Central memory CD8-positive, alpha-beta T cell (primary cell): Measurements from ENCODE around the gene THAP12.

Experiments
- ATAC-seq: fragments of 150-1000 bp; cut with Tn5 transposase; replicated peaks from 2 replicates; pipeline ENCODE4 v1.10.0; 2022; ENCODE audit warnings: mild to moderate bottlenecking, moderate FRiP score, moderate number of reproducible peaks; ENCODE audit not compliant: poor library complexity, severe bottlenecking; ENCODE audit errors: extremely low read depth
- DNase-seq, 2 donors: peaks; one replicate each; pipeline ENCODE4 v3.0.0; 2021; ENCODE audit warnings: low spot score in 2 of 2
- H3K27ac Mint-ChIP-seq: one replicate; pipeline ENCODE4 v1.8.0; 2022; ENCODE audit warnings: low read depth, mild to moderate bottlenecking, moderate library complexity, mixed read lengths
- H3K27me3 Mint-ChIP-seq: one replicate; pipeline ENCODE4 v1.8.0; 2022; ENCODE audit warnings: mixed read lengths
- H3K36me3 Mint-ChIP-seq: one replicate; pipeline ENCODE4 v1.8.0; 2022; ENCODE audit warnings: mild to moderate bottlenecking, moderate library complexity, mixed read lengths; ENCODE audit not compliant: insufficient read depth
- H3K4me1 Mint-ChIP-seq: one replicate; pipeline ENCODE4 v1.8.0; 2022; ENCODE audit warnings: mixed read lengths
- H3K4me3 Mint-ChIP-seq: one replicate; pipeline ENCODE4 v1.8.0; 2022; ENCODE audit warnings: mild to moderate bottlenecking, moderate library complexity, mixed read lengths
- H3K9me3 Mint-ChIP-seq: one replicate; pipeline ENCODE4 v1.8.0; 2022; ENCODE audit warnings: mixed read lengths

THAP12 gene

DNA sequence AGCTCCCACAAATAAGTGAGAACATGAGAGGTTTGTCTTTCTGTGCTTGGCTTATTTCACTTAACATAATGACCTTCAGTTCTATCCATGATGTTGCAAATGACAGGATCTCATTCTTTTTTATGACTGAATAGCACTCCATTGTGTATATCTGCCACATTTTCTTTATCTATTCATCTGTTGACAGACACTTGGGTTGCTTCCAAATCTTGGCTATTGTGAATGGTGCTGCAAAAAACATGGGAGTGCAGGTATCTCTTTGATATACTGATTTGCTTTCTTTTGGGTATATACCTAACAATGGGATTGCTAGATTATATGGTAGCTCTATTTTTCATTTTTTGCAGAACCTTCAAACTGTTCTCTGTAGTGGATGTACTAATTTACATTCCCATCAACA lies 13.5 kb upstream of the THAP12 start:
- ATAC-seq, result no peak
- Mint-ChIP-seq H3K27ac (no peak overlapping the region), H3K4me3 (no peak overlapping the region)

GRCh38 chr11:76392870-76393269 lies 11.9 kb upstream of the THAP12 start:
- no peak for ATAC-seq
- H3K27ac Mint-ChIP-seq, result no peak overlapping the region
- no peaks in the 10 kb centered on the region for H3K4me1 Mint-ChIP-seq

More for the DNA sequence above, 13.5 kb upstream of the THAP12 start:
- DNase-seq, result no peak
- no peaks in the 10 kb centered on the region for H3K9me3 Mint-ChIP-seq
- H3K36me3 Mint-ChIP-seq, result no peaks in the 10 kb centered on the region
- no peaks in the 10 kb centered on the region for H3K27me3 Mint-ChIP-seq
- H3K4me1 Mint-ChIP-seq, result no peaks in the 10 kb centered on the region

GRCh38 chr11:76391811-76392475 lies 11.0 kb upstream of the THAP12 start:
- no peak for ATAC-seq
- H3K4me3 Mint-ChIP-seq, result no peak overlapping the region
- no peak for DNase-seq
- no peaks in the 10 kb centered on the region for H3K4me1 Mint-ChIP-seq
- no peaks in the 10 kb centered on the region for H3K36me3 Mint-ChIP-seq
- H3K9me3 Mint-ChIP-seq, result no peaks in the 10 kb centered on the region
- no peaks in the 10 kb centered on the region for H3K27me3 Mint-ChIP-seq
- no peak overlapping the region for H3K27ac Mint-ChIP-seq

More at GRCh38 chr11:76392870-76393269, 11.9 kb upstream of the THAP12 start:
- H3K9me3 Mint-ChIP-seq, result no peaks in the 10 kb centered on the region
- no peaks in the 10 kb centered on the region for H3K36me3 Mint-ChIP-seq
- no peak for DNase-seq
- no peaks in the 10 kb centered on the region for H3K27me3 Mint-ChIP-seq
- H3K4me3 Mint-ChIP-seq, result no peak overlapping the region

DNA sequence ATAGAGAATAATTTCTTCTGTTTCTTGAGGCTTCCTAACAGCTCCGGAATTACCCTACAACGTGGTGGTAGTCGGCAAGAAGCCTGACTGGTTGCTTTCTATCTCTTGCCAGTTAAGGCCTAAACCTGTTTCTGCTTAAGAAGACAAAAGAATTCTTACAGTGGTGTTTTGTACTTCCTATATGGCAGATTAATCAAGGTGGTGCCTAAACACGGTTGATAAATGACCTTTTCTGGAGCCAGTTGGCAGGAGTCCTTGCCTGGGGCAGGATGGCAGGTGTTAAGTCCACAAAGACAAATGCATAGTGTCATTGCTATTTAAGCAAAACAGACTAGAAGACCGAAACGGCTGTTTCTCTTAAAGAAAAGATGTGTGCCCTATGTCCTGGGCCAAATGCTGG lies 10.1 kb upstream of the THAP12 start:
- Mint-ChIP-seq H3K4me3 (no peak overlapping the region), H3K27me3 (no peaks in the 10 kb centered on the region), H3K36me3 (no peaks in the 10 kb centered on the region), H3K27ac (no peak overlapping the region), H3K4me1 (no peaks in the 10 kb centered on the region), H3K9me3 (no peaks in the 10 kb centered on the region)
- no peak for ATAC-seq
- no peak for DNase-seq

DNA sequence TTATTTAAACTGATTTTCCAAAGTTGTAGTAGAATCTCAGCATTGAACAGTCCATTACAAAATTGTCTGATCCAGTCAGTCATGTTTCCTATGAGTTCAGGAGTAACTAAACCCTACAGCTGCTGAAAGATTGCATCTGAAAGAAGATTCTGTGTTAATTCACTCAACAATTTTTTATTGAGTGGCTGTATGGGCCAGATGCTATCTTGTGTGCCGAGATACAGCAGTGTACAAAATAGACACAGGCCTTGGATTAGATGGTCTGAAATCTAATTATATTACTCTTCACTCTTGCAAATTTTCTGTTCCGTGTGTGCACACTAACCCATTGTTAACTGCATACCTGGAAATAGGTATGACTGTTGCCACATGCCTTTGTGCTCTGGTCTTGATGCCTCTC lies 7.5 kb upstream of the THAP12 start:
- Mint-ChIP-seq H3K4me3 (no peak overlapping the region), H3K27me3 (no peaks in the 10 kb centered on the region), H3K4me1 (peaks cover 5% of the 10 kb centered on the region), H3K27ac (no peak overlapping the region), H3K36me3 (no peaks in the 10 kb centered on the region), H3K9me3 (no peaks in the 10 kb centered on the region)
- no peak for DNase-seq
- no peak for ATAC-seq

DNA sequence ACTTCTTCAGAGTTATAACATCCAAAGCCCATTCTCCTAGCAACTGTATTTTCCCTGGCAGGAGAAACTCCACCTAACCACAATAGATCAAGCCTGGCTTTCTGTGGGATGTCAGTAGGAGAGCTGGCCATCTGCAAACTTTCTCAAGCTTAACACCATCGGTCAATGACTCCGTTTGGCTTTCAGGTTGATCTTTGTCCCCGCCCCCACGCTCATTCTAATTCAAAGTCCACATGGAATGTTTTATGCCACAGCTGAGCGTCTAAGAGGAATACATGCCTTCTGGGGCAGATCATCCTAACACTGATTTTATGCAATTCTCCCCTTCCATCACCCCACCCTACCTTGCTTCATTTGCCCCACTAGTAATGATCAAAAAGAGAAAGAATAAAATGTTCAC lies 5.0 kb upstream of the THAP12 start:
- H3K27ac Mint-ChIP-seq, result no peak overlapping the region
- no peak for DNase-seq

GRCh38 chr11:76382209-76382608 lies 1.3 kb upstream of the THAP12 start:
- ATAC-seq, result no peak
- Mint-ChIP-seq H3K4me1 (peaks cover 51% of the 10 kb centered on the region), H3K36me3 (peaks cover 11% of the 10 kb centered on the region), H3K27ac (no peak overlapping the region), H3K4me3 (peak overlapping the region; percentile 90), H3K9me3 (no peaks in the 10 kb centered on the region), H3K27me3 (no peaks in the 10 kb centered on the region)
- no peak for DNase-seq

More for the DNA sequence above, 5.0 kb upstream of the THAP12 start:
- peaks cover 26% of the 10 kb centered on the region for H3K4me1 Mint-ChIP-seq
- ATAC-seq, result no peak
- no peak overlapping the region for H3K4me3 Mint-ChIP-seq
- no peaks in the 10 kb centered on the region for H3K9me3 Mint-ChIP-seq
- peaks cover 8% of the 10 kb centered on the region for H3K36me3 Mint-ChIP-seq
- no peaks in the 10 kb centered on the region for H3K27me3 Mint-ChIP-seq

DNA sequence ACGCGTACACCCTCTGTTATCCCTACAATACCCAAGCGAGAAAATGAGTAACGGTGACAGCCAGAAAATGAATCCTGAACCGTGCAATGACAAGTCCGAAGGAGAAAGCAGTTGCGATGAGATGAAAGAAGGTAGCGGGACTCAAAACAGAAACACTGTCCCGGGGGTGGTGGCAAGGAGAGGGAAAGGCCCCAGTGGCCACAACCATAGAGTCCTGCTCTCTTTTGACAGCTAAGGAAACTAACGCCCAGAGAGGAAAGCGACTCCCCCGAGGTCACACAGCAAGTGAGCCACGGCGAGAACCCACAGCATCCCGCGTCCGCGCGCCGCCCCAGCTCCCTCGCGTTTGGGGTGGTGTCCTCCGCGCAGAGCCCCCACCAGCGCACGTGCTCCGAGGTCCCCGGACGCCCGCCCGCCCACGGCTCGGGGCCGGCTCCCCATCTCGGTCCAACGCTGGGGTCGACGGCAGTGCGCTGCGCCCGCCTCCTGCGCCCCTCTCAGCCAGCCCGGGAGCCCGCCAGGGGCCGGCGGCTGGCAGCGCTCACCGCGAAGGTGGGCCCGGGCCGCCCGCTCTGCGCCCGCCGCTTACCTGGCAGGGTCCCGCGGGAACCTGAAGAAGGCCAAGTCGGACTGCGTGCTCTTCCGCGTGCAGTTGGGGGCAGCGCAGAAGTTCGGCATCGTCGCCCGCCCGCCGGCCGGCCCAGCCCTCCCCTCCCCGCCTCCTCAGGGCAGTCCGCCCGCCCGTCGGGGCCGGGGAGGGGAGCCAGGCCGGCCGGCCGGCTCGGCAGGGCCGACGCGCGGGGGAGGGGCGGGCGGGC lies 564 bp downstream of the THAP12 start:
- DNase-seq, result peak; percentile 37 to 48
- peak overlapping the region; percentile 37 for H3K27ac Mint-ChIP-seq

GRCh38 chr11:76379807-76380158 lies 1.1 kb downstream of the THAP12 start:
- Mint-ChIP-seq H3K27ac (peak overlapping the region; percentile 37), H3K9me3 (no peaks in the 10 kb centered on the region), H3K4me1 (peaks cover 71% of the 10 kb centered on the region), H3K4me3 (peak overlapping the region; percentile 93), H3K27me3 (no peaks in the 10 kb centered on the region), H3K36me3 (peaks cover 11% of the 10 kb centered on the region)
- ATAC-seq (no peak), DNase-seq (no peak)

More for the DNA sequence above, 564 bp downstream of the THAP12 start:
- Mint-ChIP-seq H3K36me3 (peaks cover 11% of the 10 kb centered on the region), H3K9me3 (no peaks in the 10 kb centered on the region), H3K4me1 (peaks cover 68% of the 10 kb centered on the region), H3K4me3 (peak overlapping the region; percentile 93), H3K27me3 (no peaks in the 10 kb centered on the region)
- ATAC-seq, result peak; percentile 40

DNA sequence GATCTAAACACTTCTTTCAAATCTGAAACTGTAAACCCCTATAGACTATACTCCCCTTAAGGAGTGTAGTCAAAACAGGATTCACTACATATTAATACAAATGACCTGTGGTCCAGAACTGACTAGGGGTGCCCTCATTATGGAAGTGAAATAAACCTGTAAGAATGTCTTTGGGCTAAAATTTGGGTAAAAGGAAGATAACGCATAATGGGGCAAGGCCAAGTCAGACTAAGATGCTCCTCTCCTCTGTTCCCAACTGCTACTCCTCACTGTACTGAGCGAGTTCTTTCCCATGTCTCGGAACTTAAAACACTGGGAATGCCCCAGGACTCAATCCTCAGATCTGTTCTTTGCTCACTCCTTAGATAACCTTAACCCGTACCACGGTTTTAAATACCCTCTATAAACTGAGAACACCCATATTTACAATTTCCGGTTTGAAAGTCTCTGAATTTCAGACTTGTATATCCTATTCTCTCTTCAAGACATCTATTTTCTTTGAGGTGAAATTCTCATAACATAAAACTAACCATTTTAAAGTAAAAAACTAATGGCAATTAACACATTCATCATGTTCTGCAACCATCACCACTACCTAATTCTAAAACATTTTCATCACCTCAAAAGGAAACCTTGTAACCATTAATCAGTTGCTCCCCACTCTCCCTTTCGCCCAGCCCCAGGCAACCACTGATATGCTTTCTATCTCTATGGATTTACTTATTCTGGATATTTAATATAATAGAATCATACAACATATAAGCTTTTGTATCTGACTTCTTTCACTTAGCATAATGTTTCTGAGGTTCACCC lies 4.0 kb downstream of the THAP12 start:
- H3K27ac Mint-ChIP-seq, result peak overlapping the region; percentile 84
- no peaks in the 10 kb centered on the region for H3K9me3 Mint-ChIP-seq
- peaks cover 62% of the 10 kb centered on the region for H3K4me1 Mint-ChIP-seq
- peaks cover 9% of the 10 kb centered on the region for H3K36me3 Mint-ChIP-seq
- H3K27me3 Mint-ChIP-seq, result no peaks in the 10 kb centered on the region
- ATAC-seq (no peak), DNase-seq (no peak)
- peak overlapping the region; percentile 9 for H3K4me3 Mint-ChIP-seq

DNA sequence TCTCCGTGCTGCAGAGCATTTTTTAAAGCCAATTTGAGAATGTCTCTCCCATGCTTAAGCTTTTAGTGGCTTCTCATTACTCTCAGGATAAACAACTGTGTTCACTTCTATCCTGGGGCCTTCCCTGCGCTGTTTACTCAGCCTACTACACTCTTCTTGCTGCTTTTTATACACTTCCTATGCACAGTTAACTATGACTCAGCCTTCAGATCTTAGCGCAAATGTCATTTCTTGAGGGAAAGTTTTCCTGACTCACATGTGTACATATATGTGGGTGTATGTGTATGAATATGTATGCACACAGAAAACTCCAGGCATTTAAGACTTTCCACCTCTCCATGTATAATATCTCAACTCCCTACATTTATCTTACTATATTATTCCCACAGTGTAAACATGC lies 9.8 kb downstream of the THAP12 start:
- H3K36me3 Mint-ChIP-seq, result peaks cover 1% of the 10 kb centered on the region
- no peak overlapping the region for H3K4me3 Mint-ChIP-seq
- no peak for DNase-seq
- peak overlapping the region; percentile 3 for H3K27ac Mint-ChIP-seq
- no peaks in the 10 kb centered on the region for H3K9me3 Mint-ChIP-seq
- no peaks in the 10 kb centered on the region for H3K27me3 Mint-ChIP-seq
- ATAC-seq, result no peak
- peaks cover 57% of the 10 kb centered on the region for H3K4me1 Mint-ChIP-seq

- Mint-ChIP-seq H3K27ac (no peak overlapping the region), H3K9me3 (no peaks in the 10 kb centered on the region), H3K36me3 (peaks cover 10% of the 10 kb centered on the region), H3K27me3 (no peaks in the 10 kb centered on the region), H3K4me3 (no peak overlapping the region), H3K4me1 (peaks cover 52% of the 10 kb centered on the region)
- DNase-seq, result no peak
- no peak for ATAC-seq
These were observed 11.5 kb downstream of the THAP12 start for GRCh38 chr11:76369406-76369805.
